ENCODE data around the gene KIF3C. TPM values are rescaled to one million over a fixed set of nuclear protein-coding genes. Genes with fewer than 3 reads are reported as not detected.

The KIF3C gene
- total RNA-seq, 1 donor from 2014 or later: 78.1 TPM

GRCh38 chr2:25948437-25948836 is 33.9 kb downstream of the KIF3C start:
- Mint-ChIP-seq H3K4me3 (ENCODE audit: unreplicated experiment) (no peak overlapping the region), H3K36me3 (ENCODE audit: low read depth, unreplicated experiment) (peaks cover 11% of the 10 kb centered on the region), H3K4me1 (ENCODE audit: unreplicated experiment) (no peaks in the 10 kb centered on the region), H3K9me3 (ENCODE audit: unreplicated experiment) (no peaks in the 10 kb centered on the region), H3K27ac (ENCODE audit: unreplicated experiment) (no peak overlapping the region), H3K27me3 (ENCODE audit: unreplicated experiment) (peaks cover 2% of the 10 kb centered on the region)
- no peak for DNase-seq (ENCODE audit: low spot score)
- TF ChIP-seq CTCF (IDR thresholded peaks at IDR 0.05; ENCODE audit: unreplicated experiment): no peak

- TF ChIP-seq CTCF (IDR thresholded peaks at IDR 0.05; ENCODE audit: unreplicated experiment): no peak
- peaks cover 6% of the 10 kb centered on the region for H3K27me3 Mint-ChIP-seq (ENCODE audit: unreplicated experiment)
- H3K4me1 Mint-ChIP-seq (ENCODE audit: unreplicated experiment): peaks cover 11% of the 10 kb centered on the region
- DNase-seq (ENCODE audit: low spot score): no peak
- no peaks in the 10 kb centered on the region for H3K9me3 Mint-ChIP-seq (ENCODE audit: unreplicated experiment)
- peaks cover 25% of the 10 kb centered on the region for H3K36me3 Mint-ChIP-seq (ENCODE audit: low read depth, unreplicated experiment)
- H3K27ac Mint-ChIP-seq (ENCODE audit: unreplicated experiment): no peak overlapping the region
- H3K4me3 Mint-ChIP-seq (ENCODE audit: unreplicated experiment): peak overlapping the region; percentile 42
Observed at GRCh38 chr2:25941042-25941441, 41.3 kb downstream of the KIF3C start.

- no peaks in the 10 kb centered on the region for H3K9me3 Mint-ChIP-seq (ENCODE audit: unreplicated experiment)
- peaks cover 7% of the 10 kb centered on the region for H3K27me3 Mint-ChIP-seq (ENCODE audit: unreplicated experiment)
- no peak for TF ChIP-seq CTCF (IDR thresholded peaks at IDR 0.05; ENCODE audit: unreplicated experiment)
- H3K27ac Mint-ChIP-seq (ENCODE audit: unreplicated experiment): peak overlapping the region; percentile 88
- peak overlapping the region; percentile 62 for H3K4me3 Mint-ChIP-seq (ENCODE audit: unreplicated experiment)
- peaks cover 25% of the 10 kb centered on the region for H3K36me3 Mint-ChIP-seq (ENCODE audit: low read depth, unreplicated experiment)
- peaks cover 11% of the 10 kb centered on the region for H3K4me1 Mint-ChIP-seq (ENCODE audit: unreplicated experiment)
- peak; percentile 32 for DNase-seq (ENCODE audit: low spot score)
Observed at GRCh38 chr2:25939257-25939668, 43.0 kb downstream of the KIF3C start.

GRCh38 chr2:25938345-25938744 is 44.0 kb downstream of the KIF3C start:
- no peaks in the 10 kb centered on the region for H3K9me3 Mint-ChIP-seq (ENCODE audit: unreplicated experiment)
- TF ChIP-seq CTCF (IDR thresholded peaks at IDR 0.05; ENCODE audit: unreplicated experiment): no peak
- no peak for DNase-seq (ENCODE audit: low spot score)
- peaks cover 29% of the 10 kb centered on the region for H3K36me3 Mint-ChIP-seq (ENCODE audit: low read depth, unreplicated experiment)
- H3K27ac Mint-ChIP-seq (ENCODE audit: unreplicated experiment): peak overlapping the region; percentile 52
- peaks cover 7% of the 10 kb centered on the region for H3K27me3 Mint-ChIP-seq (ENCODE audit: unreplicated experiment)
- peaks cover 11% of the 10 kb centered on the region for H3K4me1 Mint-ChIP-seq (ENCODE audit: unreplicated experiment)
- no peak overlapping the region for H3K4me3 Mint-ChIP-seq (ENCODE audit: unreplicated experiment)

GRCh38 chr2:25936889-25937545 is 45.3 kb downstream of the KIF3C start:
- H3K9me3 Mint-ChIP-seq (ENCODE audit: unreplicated experiment): no peaks in the 10 kb centered on the region
- H3K27ac Mint-ChIP-seq (ENCODE audit: unreplicated experiment): no peak overlapping the region
- H3K27me3 Mint-ChIP-seq (ENCODE audit: unreplicated experiment): peaks cover 7% of the 10 kb centered on the region

More at GRCh38 chr2:25936889-25937545, 45.3 kb downstream of the KIF3C start:
- no peak for DNase-seq (ENCODE audit: low spot score)
- H3K36me3 Mint-ChIP-seq (ENCODE audit: low read depth, unreplicated experiment): peaks cover 29% of the 10 kb centered on the region
- peaks cover 11% of the 10 kb centered on the region for H3K4me1 Mint-ChIP-seq (ENCODE audit: unreplicated experiment)
- TF ChIP-seq CTCF (IDR thresholded peaks at IDR 0.05; ENCODE audit: unreplicated experiment): no peak
- no peak overlapping the region for H3K4me3 Mint-ChIP-seq (ENCODE audit: unreplicated experiment)
